HL-60/S4 treated with retinoic acid at 250 ng/mL for 4 days and 3 days (cell line): ENCODE data around the gene LIG1.
"Not testable (repeated sequence)": the region's sequence is repeated elsewhere in the genome, so short reads cannot be mapped to it uniquely, and the experiment has no call there.

Experiments
- in situ Hi-C: fragments of 300-500 bp; cut with MboI; formaldehyde crosslinking; loops from 2 replicates; pipeline ENCODE4 v1.7.0; 2022; ENCODE audit warnings: low sequenced_read_pairs

The LIG1 gene

GRCh38 chr19:48085904-48086864 is 84.0 kb downstream of the LIG1 start:
- in situ Hi-C loops, result no loop called here

DNA sequence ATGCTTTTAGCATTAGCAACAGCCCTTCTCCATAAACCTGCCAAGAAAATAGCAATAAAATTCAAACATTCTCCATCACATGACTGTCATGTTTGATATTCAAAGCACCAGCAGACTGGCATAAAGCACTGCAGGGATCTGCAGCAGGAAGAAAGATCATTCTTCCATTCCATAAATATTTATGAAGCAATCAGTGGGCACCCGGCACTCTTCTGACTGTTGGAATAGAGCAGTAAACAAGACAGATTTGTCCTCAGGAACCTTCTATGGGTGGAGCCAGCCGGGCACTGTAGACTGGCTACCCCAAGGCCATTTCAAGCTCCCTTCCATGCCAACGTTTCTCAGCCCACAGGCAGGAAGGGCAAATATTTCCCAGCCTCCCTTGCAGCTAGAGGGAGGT is 85.1 kb downstream of the LIG1 start:
- in situ Hi-C loops, result no loop called here

GRCh38 chr19:48081106-48081505 is 89.0 kb downstream of the LIG1 start:
- in situ Hi-C loops, result no loop called here

DNA sequence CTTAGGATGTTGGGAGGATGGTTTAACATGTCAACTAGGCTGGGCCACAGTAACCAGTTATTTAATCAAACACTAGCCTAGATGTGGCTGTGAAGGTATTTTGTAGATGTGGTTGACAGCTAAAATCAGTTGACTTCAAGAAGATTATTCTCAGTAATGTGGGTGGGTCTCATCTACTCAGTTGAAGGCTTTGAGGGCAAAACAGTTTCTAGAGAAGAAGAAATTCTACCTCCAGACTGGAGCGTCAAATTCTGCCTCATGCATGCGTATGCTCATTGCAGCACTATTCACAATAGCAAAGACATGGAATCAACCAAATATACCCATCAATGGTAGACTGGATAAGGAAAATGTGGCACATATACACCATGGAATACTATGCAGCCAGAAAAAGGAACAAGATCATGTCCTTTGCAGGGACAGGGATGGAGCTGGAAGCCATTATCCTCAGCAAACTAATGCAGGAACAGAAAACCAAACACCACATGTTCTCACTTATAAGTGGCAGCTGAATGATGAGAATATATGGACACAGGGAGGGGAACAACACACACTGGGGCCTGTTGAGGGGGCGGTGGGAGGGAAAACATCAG is 99.9 kb downstream of the LIG1 start:
- in situ Hi-C loops, result not testable (repeated sequence)

- in situ Hi-C loops, result no loop called here
Observed at GRCh38 chr19:48069435-48069834, 100.7 kb downstream of the LIG1 start.
